PC-9 (cell line): Measurements from ENCODE around the gene PCLAF. TPM values are rescaled to one million over a fixed set of nuclear protein-coding genes. Genes with fewer than 3 reads are reported as not detected.

Source experiments
- BruUV-seq: library from RNA; stranded (reverse); fragments of 400-500 nt; replicated peaks from 2 replicates; lab custom pipeline; 2021; lab: Mats Ljungman, UMichigan
- CTCF ChIA-PET: fragments of 300-600 bp; sonication (Branson Sonifier 250); formaldehyde crosslinking; loops from one replicate; lab custom pipeline; 2022; ENCODE audit warnings: antibody characterized with exemption; lab: Charles Lee
- POLR2A ChIA-PET: fragments of 300-600 bp; sonication (Branson Sonifier 250); formaldehyde crosslinking; loops from one replicate; lab custom pipeline; 2022; ENCODE audit warnings: antibody characterized with exemption; ENCODE audit not compliant: unreplicated experiment; lab: Charles Lee
- DNase-seq, 2 experiments: peaks; one replicate each; pipeline versions ENCODE4 v3.0.0 to v3.0.0-alpha.2; 2015 to 2022; ENCODE audit warnings: mixed read lengths in 1 of 2
- H2AFZ ChIP-seq: fragments of 200-600 bp; sonication (generic); 2 replicates; pipeline ENCODE4 v1.8.1; 2017; ENCODE audit warnings: antibody characterized with exemption
- H3F3A ChIP-seq: fragments of 200-600 bp; sonication (generic); 2 replicates; pipeline ENCODE4 v1.8.1; 2017; ENCODE audit warnings: antibody characterized with exemption, mild to moderate bottlenecking, low read depth; ENCODE audit not compliant: insufficient read depth
- H3K27ac ChIP-seq: fragments of 200-600 bp; sonication (generic); 2 replicates; pipeline ENCODE4 v1.6.1; 2016; ENCODE audit warnings: mixed run types
- H3K27me3 ChIP-seq: fragments of 200-600 bp; sonication (generic); 2 replicates; pipeline ENCODE4 v1.6.1; 2016; ENCODE audit warnings: low read depth, mixed run types; ENCODE audit not compliant: insufficient read depth
- H3K36me3 ChIP-seq: fragments of 200-600 bp; sonication (generic); 2 replicates; pipeline ENCODE4 v1.6.1; 2016; ENCODE audit warnings: low read depth, mixed run types
- H3K4me1 ChIP-seq: fragments of 200-600 bp; sonication (generic); replicated peaks from 2 replicates; pipeline ENCODE4 v1.6.1; 2016; ENCODE audit warnings: mixed run types; ENCODE audit not compliant: insufficient read depth
- H3K4me2 ChIP-seq: fragments of 200-600 bp; sonication (generic); 2 replicates; pipeline ENCODE4 v1.6.1; 2017; ENCODE audit warnings: mixed run types
- H3K4me3 ChIP-seq: fragments of 200-600 bp; sonication (generic); 2 replicates; pipeline ENCODE4 v1.6.1; 2016; ENCODE audit warnings: mixed run types
- H3K79me2 ChIP-seq: fragments of 200-600 bp; sonication (generic); 2 replicates; pipeline ENCODE4 v1.6.1; 2017; ENCODE audit warnings: low read depth, mixed run types
- H3K9me2 ChIP-seq: fragments of 200-600 bp; sonication (generic); 2 replicates; pipeline ENCODE4 v1.8.1; 2017; ENCODE audit warnings: mild to moderate bottlenecking; ENCODE audit not compliant: insufficient read depth
- H3K9me3 ChIP-seq: fragments of 200-600 bp; sonication (generic); 2 replicates; pipeline ENCODE4 v1.8.1; 2016; ENCODE audit warnings: low read depth; ENCODE audit not compliant: insufficient read depth
- H4K20me1 ChIP-seq: fragments of 200-600 bp; sonication (generic); 2 replicates; pipeline ENCODE4 v1.8.1; 2017; ENCODE audit not compliant: insufficient read depth
- EZH2 ChIP-seq: fragments of 200-600 bp; sonication (generic); IDR thresholded peaks from 2 replicates; pipeline ENCODE4 v1.8.0; 2017; ENCODE audit warnings: antibody characterized with exemption, low read depth
- intact Hi-C: fragments of 100-400 bp; cut with micrococcal nuclease; formaldehyde crosslinking; loops from one replicate; pipeline ENCODE4 v1.10.0; 2022; ENCODE audit not compliant: unreplicated experiment
- total RNA-seq: library from RNA; stranded (reverse); gene quantifications from 2 replicates; pipeline ENCODE4 v1.2.3, GENCODE V29; 2021
- TF ChIP-seq, protein P1 (sequence below): fragments of 200-600 bp; sonication (generic); conservative IDR thresholded peaks from 2 replicates; pipeline ENCODE4 v1.6.1; 2017; ENCODE audit warnings: mixed run types, antibody characterized with exemption, mild to moderate bottlenecking, moderate library complexity

Gene PCLAF
- total RNA-seq, 1 experiment from 2014 or later, result 70.4 TPM

GRCh38 chr15:64324165-64324877 is 56.9 kb downstream of the PCLAF start:
- Histone ChIP-seq H3K79me2 (peaks cover 20% of the 10 kb centered on the region), H3K36me3 (no peaks in the 10 kb centered on the region), H2AFZ (no peak overlapping the region), H3K4me2 (no peak overlapping the region), H3K9me2 (no peaks in the 10 kb centered on the region), H3K9me3 (no peaks in the 10 kb centered on the region), H3K27me3 (no peaks in the 10 kb centered on the region), H4K20me1 (no peaks in the 10 kb centered on the region), H3F3A (no peaks in the 10 kb centered on the region), H3K4me3 (no peak overlapping the region), H3K27ac (no peak overlapping the region), H3K4me1 (no peaks in the 10 kb centered on the region)
- TF ChIP-seq, protein P1, sequence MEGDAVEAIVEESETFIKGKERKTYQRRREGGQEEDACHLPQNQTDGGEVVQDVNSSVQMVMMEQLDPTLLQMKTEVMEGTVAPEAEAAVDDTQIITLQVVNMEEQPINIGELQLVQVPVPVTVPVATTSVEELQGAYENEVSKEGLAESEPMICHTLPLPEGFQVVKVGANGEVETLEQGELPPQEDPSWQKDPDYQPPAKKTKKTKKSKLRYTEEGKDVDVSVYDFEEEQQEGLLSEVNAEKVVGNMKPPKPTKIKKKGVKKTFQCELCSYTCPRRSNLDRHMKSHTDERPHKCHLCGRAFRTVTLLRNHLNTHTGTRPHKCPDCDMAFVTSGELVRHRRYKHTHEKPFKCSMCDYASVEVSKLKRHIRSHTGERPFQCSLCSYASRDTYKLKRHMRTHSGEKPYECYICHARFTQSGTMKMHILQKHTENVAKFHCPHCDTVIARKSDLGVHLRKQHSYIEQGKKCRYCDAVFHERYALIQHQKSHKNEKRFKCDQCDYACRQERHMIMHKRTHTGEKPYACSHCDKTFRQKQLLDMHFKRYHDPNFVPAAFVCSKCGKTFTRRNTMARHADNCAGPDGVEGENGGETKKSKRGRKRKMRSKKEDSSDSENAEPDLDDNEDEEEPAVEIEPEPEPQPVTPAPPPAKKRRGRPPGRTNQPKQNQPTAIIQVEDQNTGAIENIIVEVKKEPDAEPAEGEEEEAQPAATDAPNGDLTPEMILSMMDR, result no peak
- TF ChIP-seq EZH2, result no peak
- ChIA-PET POLR2A (no interaction called here), CTCF (no interaction called here)
- no TSS peak for BruUV-seq
- DNase-seq, result no peak
- intact Hi-C loops, result no loop called here

GRCh38 chr15:64315216-64315615 is 66.0 kb downstream of the PCLAF start:
- intact Hi-C loops, result no loop called here
- Histone ChIP-seq H3K9me2 (no peaks in the 10 kb centered on the region), H3F3A (no peaks in the 10 kb centered on the region), H3K27ac (no peak overlapping the region), H3K4me2 (no peak overlapping the region), H3K4me1 (no peaks in the 10 kb centered on the region), H3K9me3 (no peaks in the 10 kb centered on the region), H3K79me2 (no peaks in the 10 kb centered on the region; the same call in 1 of the 2 replicates), H3K27me3 (no peaks in the 10 kb centered on the region), H3K36me3 (no peaks in the 10 kb centered on the region), H2AFZ (no peak overlapping the region), H4K20me1 (no peaks in the 10 kb centered on the region), H3K4me3 (no peak overlapping the region)
- ChIA-PET CTCF (no interaction called here), POLR2A (no interaction called here)
- TF ChIP-seq EZH2, result no peak
- TF ChIP-seq, protein P1, result no peak
- BruUV-seq, result no TSS peak
- DNase-seq, result no peak

DNA sequence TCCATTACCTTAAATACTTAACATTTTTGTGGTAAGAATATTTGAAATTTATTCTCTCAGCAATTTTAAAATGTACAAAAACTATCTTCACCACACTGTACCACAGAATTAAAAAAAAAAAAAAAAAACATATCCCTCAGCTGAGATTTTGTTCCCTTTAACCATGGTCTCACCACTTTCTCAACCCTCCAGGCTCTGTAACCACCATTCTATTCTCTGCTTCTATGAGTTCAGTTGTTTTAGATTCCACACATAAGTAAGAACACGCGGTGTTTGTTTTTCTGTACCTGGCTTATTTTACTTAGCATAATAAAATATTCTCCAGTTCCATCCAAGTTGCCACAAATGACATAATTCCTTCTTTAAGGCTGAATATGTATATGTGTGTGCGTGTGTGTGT is 66.8 kb downstream of the PCLAF start:
- Histone ChIP-seq H3K9me2 (no peaks in the 10 kb centered on the region), H4K20me1 (no peaks in the 10 kb centered on the region), H3K27me3 (no peaks in the 10 kb centered on the region), H3K4me1 (no peaks in the 10 kb centered on the region), H3F3A (no peaks in the 10 kb centered on the region), H3K36me3 (no peaks in the 10 kb centered on the region), H3K4me2 (no peak overlapping the region), H3K27ac (no peak overlapping the region), H3K79me2 (no peaks in the 10 kb centered on the region; the same call in 1 of the 2 replicates), H3K4me3 (no peak overlapping the region), H2AFZ (no peak overlapping the region), H3K9me3 (no peaks in the 10 kb centered on the region)
- no peak for DNase-seq
- BruUV-seq, result no TSS peak
- intact Hi-C loops, result no loop called here
- no peak for TF ChIP-seq EZH2
- TF ChIP-seq, protein P1, result no peak
- ChIA-PET CTCF (no interaction called here), POLR2A (interaction anchor here (0.6 kb wide), 1 partner anchor 49 kb away, joined by 5 read pairs; no protein-coding TSS in a partner anchor)

Other genes with a start within 250 kb of the PCLAF start
- gene SNX22, start 229.7 kb downstream of the PCLAF start, total RNA-seq, result 0.33 and 0.40 TPM in 2 replicates
- gene PPIB, start 218.4 kb downstream of the PCLAF start, total RNA-seq, result 308 and 345 TPM in 2 replicates
- gene CSNK1G1, start 25.3 kb downstream of the PCLAF start, total RNA-seq, result 16.4 and 19.6 TPM in 2 replicates
- gene TRIP4, start 6.4 kb upstream of the PCLAF start, total RNA-seq, result 15.5 and 18.1 TPM in 2 replicates
- gene ZNF609, start 79.1 kb upstream of the PCLAF start, total RNA-seq, result 37.8 and 38.6 TPM in 2 replicates